Cardiac muscle cell (in vitro differentiated cells and primary cell): ENCODE measurements around the gene TYROBP. TPM values are rescaled to one million over a fixed set of nuclear protein-coding genes. Genes with fewer than 3 reads are reported as not detected.
"Not testable (repeated sequence)": the region's sequence is repeated elsewhere in the genome, so short reads cannot be mapped to it uniquely, and the experiment has no call there.

Experiments
- DNase-seq, 2 donors: peaks; one replicate each; pipeline versions ENCODE4 v3.0.0 to v3.0.0-alpha.2; 2010 to 2017; ENCODE audit warnings: low read depth in 1 of 2, low spot score in 1 of 2
- H3K27ac ChIP-seq: fragments of 200-600 bp; sonication (generic); 2 replicates; pipeline ENCODE4 v1.5.1; 2016
- H3K27me3 ChIP-seq: fragments of 200-600 bp; sonication (generic); 2 replicates; pipeline ENCODE4 v1.6.0; 2016; ENCODE audit warnings: control low read depth
- H3K36me3 ChIP-seq: fragments of 200-600 bp; sonication (generic); 2 replicates; pipeline ENCODE4 v1.5.1; 2016; ENCODE audit warnings: control low read depth
- H3K4me1 ChIP-seq: fragments of 200-600 bp; sonication (generic); 2 replicates; pipeline ENCODE4 v1.8.1; 2017; ENCODE audit warnings: low read depth, mild to moderate bottlenecking, mixed run types
- H3K4me3 ChIP-seq: fragments of 200-600 bp; sonication (generic); 2 replicates; pipeline ENCODE4 v1.5.1; 2016; ENCODE audit warnings: mild to moderate bottlenecking
- H3K9me3 ChIP-seq: fragments of 200-600 bp; sonication (generic); 2 replicates; pipeline ENCODE4 v1.5.1; 2017; ENCODE audit warnings: low read depth, mild to moderate bottlenecking, control low read depth
- CTCF ChIP-seq: IDR thresholded peaks from 2 replicates; pipeline ENCODE4 v1.5.1; 2012; ENCODE audit warnings: low read depth, mild to moderate bottlenecking, low read length
- polyA plus RNA-seq: library from polyadenylated mRNA; unstranded; fragments of >200 nt; fragmentation: Nextera tagmentation; extraction: Ambion mirVana; gene quantifications from 2 replicates; pipeline ENCODE4 v1.2.1, GENCODE V29; 2016
- total RNA-seq: library from RNA; depleted of rRNA; stranded (reverse); fragments of >200 nt; gene quantifications from 2 replicates; pipeline ENCODE4 v1.2.3, GENCODE V29; 2016

The TYROBP gene
- total and polyA plus RNA-seq, 2 experiments from 2014 or later, result not detected

GRCh38 chr19:35896643-35897040 is 11.5 kb downstream of the TYROBP start:
- Histone ChIP-seq H3K9me3 (no peaks in the 10 kb centered on the region), H3K4me3 (no peak overlapping the region), H3K27me3 (no peaks in the 10 kb centered on the region), H3K36me3 (peaks cover 6% of the 10 kb centered on the region), H3K27ac (no peak overlapping the region), H3K4me1 (no peaks in the 10 kb centered on the region)
- DNase-seq, result no peak
- no peak for TF ChIP-seq CTCF

DNA sequence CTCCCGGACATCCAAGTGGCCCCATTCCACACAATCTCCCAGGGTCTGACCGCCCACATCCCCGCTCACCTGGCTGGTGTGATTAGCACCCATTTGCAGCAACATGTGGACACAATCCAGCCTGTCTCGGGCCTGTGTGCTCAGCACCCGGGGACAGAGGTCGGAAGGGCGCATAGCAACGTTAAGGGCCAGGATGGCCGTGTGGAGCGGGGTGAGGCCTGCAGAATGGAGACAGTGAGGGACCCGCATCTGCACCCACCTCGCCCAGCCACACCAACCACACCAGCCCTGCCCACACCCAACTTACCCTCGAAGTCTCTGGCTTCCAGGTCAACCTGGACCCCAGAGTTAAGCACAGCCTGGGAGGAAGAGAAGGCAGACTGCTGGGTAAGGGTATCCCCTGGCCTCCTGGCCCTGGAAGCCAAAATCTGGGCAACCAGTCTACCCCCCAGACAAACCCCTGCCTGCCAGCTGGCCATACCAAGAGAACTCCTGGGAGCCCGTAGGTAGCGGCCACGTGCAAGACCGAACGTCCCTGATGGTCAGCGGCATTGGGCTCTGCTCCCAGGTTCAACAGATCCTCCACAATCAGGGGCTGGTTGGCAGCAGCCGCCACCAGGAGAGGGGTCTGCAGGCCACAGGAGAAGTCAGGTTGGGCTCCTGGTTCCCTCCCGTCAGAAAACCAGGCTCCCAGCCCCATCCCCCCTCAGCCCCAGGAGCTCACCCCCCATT is 12.0 kb downstream of the TYROBP start:
- no peak for DNase-seq
- no peak for TF ChIP-seq CTCF
- H3K4me3 ChIP-seq, result no peak overlapping the region
- H3K4me1 ChIP-seq, result no peaks in the 10 kb centered on the region
- peaks cover 6% of the 10 kb centered on the region for H3K36me3 ChIP-seq
- H3K27me3 ChIP-seq, result no peaks in the 10 kb centered on the region
- H3K27ac ChIP-seq, result no peak overlapping the region
- H3K9me3 ChIP-seq, result no peaks in the 10 kb centered on the region

DNA sequence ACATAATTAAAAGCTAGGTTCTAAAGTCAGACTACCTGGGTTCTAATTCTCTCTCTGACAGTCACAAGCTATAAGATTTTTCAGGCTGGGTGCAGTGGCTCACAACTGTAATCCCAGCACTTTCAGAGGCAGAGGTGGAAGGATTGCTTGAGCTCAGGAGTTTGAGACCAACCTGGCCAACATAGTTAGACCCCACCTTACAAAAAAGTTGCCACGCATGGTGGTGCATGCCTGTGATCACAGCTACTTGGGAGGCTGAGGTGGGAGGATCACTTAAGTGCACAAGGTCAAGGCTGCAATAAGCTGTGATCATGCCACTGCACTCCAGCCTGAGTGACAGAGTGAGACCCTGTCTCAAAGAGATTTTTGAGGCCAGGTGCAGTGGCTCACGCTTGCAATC is 13.8 kb downstream of the TYROBP start:
- no peaks in the 10 kb centered on the region for H3K4me1 ChIP-seq
- no peak overlapping the region for H3K27ac ChIP-seq
- no peak for DNase-seq
- no peaks in the 10 kb centered on the region for H3K27me3 ChIP-seq
- peaks cover 12% of the 10 kb centered on the region for H3K36me3 ChIP-seq
- no peak overlapping the region for H3K4me3 ChIP-seq
- no peak for TF ChIP-seq CTCF
- H3K9me3 ChIP-seq, result no peaks in the 10 kb centered on the region

DNA sequence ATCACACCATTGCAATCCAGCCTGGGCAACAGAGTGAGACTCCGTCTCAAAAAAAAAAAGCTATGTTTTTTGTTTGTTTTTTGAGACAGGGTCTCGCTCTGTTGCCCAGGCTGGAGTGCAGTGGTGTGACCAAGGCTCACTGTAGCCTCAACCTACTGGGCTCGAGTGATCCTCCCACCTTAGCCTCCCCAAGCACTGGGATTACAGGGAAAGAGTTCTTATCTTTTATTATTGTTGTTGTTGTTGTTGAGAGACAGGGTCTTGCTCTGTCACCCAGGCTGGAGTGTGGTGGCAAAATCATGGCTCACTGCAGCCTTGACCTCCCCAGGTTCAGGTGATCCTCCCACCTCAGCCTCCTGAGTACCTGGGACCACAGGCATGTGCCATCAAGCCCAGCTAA is 16.3 kb downstream of the TYROBP start:
- not testable (repeated sequence) for H3K4me3 ChIP-seq, H3K9me3 ChIP-seq, H3K27ac ChIP-seq, DNase-seq, H3K27me3 ChIP-seq, H3K4me1 ChIP-seq
- H3K36me3 ChIP-seq, result peaks cover 18% of the 10 kb centered on the region

- Histone ChIP-seq H3K9me3 (no peaks in the 10 kb centered on the region), H3K36me3 (peaks cover 14% of the 10 kb centered on the region), H3K4me3 (no peak overlapping the region), H3K27ac (no peak overlapping the region), H3K27me3 (no peaks in the 10 kb centered on the region), H3K4me1 (no peaks in the 10 kb centered on the region)
- no peak for TF ChIP-seq CTCF
- DNase-seq, result no peak
Observed at GRCh38 chr19:35890113-35890650, 17.9 kb downstream of the TYROBP start.

- no peak for TF ChIP-seq CTCF
- no peaks in the 10 kb centered on the region for H3K9me3 ChIP-seq
- H3K4me1 ChIP-seq, result no peaks in the 10 kb centered on the region
- no peaks in the 10 kb centered on the region for H3K27me3 ChIP-seq
- DNase-seq, result no peak
- no peak overlapping the region for H3K4me3 ChIP-seq
- H3K27ac ChIP-seq, result no peak overlapping the region
- H3K36me3 ChIP-seq, result peaks cover 14% of the 10 kb centered on the region
Observed at GRCh38 chr19:35889370-35890112, 18.6 kb downstream of the TYROBP start.
